22Rv1 (cell line): ENCODE measurements around the gene CFAP97.

Experiments used
- ZFX ChIP-seq: fragments of 450-650 bp; IDR thresholded peaks from 2 replicates; pipeline ENCODE4 v1.6.1; 2017; ENCODE audit warnings: antibody characterized with exemption, borderline replicate concordance
- TF ChIP-seq, protein P1 (sequence below): fragments of 450-650 bp; IDR thresholded peaks from 2 replicates; pipeline ENCODE4 v1.5.1; 2017; ENCODE audit warnings: mild to moderate bottlenecking

DNA sequence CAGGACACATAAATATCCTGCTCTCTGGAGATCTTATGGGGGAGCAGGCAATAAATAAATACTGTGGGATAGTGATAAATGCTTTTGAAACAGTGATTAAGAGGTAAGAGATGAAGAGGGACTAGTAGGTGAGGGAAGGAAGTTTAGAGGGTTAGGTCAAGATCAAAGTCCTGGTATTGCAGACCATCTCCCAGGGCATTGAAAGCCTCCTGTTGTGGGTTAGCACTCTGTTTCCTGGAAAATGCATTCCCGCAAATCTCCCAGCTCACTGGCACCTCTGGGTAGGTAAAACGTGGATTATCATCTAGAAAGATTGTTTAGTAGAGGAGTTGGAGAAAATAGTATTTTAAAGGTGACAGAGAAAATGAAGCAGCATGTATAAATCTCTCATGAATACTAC lies 7.8 kb upstream of the CFAP97 start:
- TF ChIP-seq, protein P1, sequence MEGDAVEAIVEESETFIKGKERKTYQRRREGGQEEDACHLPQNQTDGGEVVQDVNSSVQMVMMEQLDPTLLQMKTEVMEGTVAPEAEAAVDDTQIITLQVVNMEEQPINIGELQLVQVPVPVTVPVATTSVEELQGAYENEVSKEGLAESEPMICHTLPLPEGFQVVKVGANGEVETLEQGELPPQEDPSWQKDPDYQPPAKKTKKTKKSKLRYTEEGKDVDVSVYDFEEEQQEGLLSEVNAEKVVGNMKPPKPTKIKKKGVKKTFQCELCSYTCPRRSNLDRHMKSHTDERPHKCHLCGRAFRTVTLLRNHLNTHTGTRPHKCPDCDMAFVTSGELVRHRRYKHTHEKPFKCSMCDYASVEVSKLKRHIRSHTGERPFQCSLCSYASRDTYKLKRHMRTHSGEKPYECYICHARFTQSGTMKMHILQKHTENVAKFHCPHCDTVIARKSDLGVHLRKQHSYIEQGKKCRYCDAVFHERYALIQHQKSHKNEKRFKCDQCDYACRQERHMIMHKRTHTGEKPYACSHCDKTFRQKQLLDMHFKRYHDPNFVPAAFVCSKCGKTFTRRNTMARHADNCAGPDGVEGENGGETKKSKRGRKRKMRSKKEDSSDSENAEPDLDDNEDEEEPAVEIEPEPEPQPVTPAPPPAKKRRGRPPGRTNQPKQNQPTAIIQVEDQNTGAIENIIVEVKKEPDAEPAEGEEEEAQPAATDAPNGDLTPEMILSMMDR, result no peak
- TF ChIP-seq ZFX, result no peak
